ENCODE data around the gene LTBP3. TPM values are rescaled to one million over a fixed set of nuclear protein-coding genes. Genes with fewer than 3 reads are reported as not detected.

Gene LTBP3
- total RNA-seq (50.2 TPM), polyA plus RNA-seq (ENCODE audit: insufficient read depth in 1 of 8, insufficient read length in 8 of 8, low replicate concordance in 1 of 8) (100 to 1,000 TPM; 115 to 204 (median 159) TPM)
- long read RNA-seq, donor 1, partial matches to known transcripts, result 15 of 20 reads
- long read RNA-seq, donor 1, other reads (novel, unspliced or antisense), result 0 of 20 reads
- long read RNA-seq, donor 2, result 0 reads
- long read RNA-seq, donor 3, partial matches to known transcripts, result 446 of 457 reads
- long read RNA-seq, donor 3, other reads (novel, unspliced or antisense), result 6 of 457 reads
- long read RNA-seq, donor 4, partial matches to known transcripts, result 31 of 46 reads
- long read RNA-seq, donor 4, other reads (novel, unspliced or antisense), result 11 of 46 reads
- long read RNA-seq, donor 5, partial matches to known transcripts, result 154 of 168 reads
- long read RNA-seq, donor 5, other reads (novel, unspliced or antisense), result 5 of 168 reads
- long read RNA-seq, donor 6, partial matches to known transcripts, result 555 of 559 reads
- long read RNA-seq, donor 6, other reads (novel, unspliced or antisense), result 0 of 559 reads
- long read RNA-seq, donor 7, partial matches to known transcripts, result 25 of 32 reads
- long read RNA-seq, donor 7, other reads (novel, unspliced or antisense), result 0 of 32 reads
- long read RNA-seq, donor 8, partial matches to known transcripts, result 25 of 30 reads
- long read RNA-seq, donor 8, other reads (novel, unspliced or antisense), result 0 of 30 reads
- long read RNA-seq, donor 9, partial matches to known transcripts, result 63 of 65 reads
- long read RNA-seq, donor 9, other reads (novel, unspliced or antisense), result 0 of 65 reads
- long read RNA-seq, donor 10, partial matches to known transcripts, result 30 of 40 reads
- long read RNA-seq, donor 10, other reads (novel, unspliced or antisense), result 0 of 40 reads
- long read RNA-seq, donor 11, partial matches to known transcripts, result 51 of 55 reads
- long read RNA-seq, donor 11, other reads (novel, unspliced or antisense), result 0 of 55 reads

- DNase-seq, result peak; percentile 97
- Histone ChIP-seq H3K36me3 (ENCODE audit: control insufficient read depth, insufficient read depth, low read length) (peaks cover 5% of the 10 kb centered on the region), H3K4me1 (ENCODE audit: control insufficient read depth, insufficient read depth, low read length) (peaks cover 72% of the 10 kb centered on the region), H3K4me3 (ENCODE audit: low read length) (peak within 1 kb of the TSS; percentile 69), H3K9me3 (replicated peaks; ENCODE audit: control insufficient read depth, low read depth, low read length) (no peaks in the 10 kb centered on the region), H3K27ac (ENCODE audit: low read length) (peak within 1 kb of the TSS; percentile 99), H3K27me3 (ENCODE audit: control insufficient read depth, insufficient read depth, low read length) (no peaks in the 10 kb centered on the region)
- 1% methylated on average over 61 of the region's 79 CpGs for WGBS (ENCODE audit: insufficient coverage)
Measured at GRCh38 chr11:65558002-65558929, at the start of gene LTBP3. Gene LTBP3, minus strand, starts transcription at chr11:65558359. Its CDS starts 400 bp downstream, at chr11:65557959.

GRCh38 chr11:65606876-65607613, 48.9 kb upstream of the LTBP3 start:
- peak; percentile 98 for DNase-seq
- 4% methylated on average over 67 of the region's 67 CpGs for WGBS (ENCODE audit: insufficient coverage)
- H3K36me3 ChIP-seq (ENCODE audit: control insufficient read depth, insufficient read depth, low read length), result peaks cover 74% of the 10 kb centered on the region

GRCh38 chr11:65604258-65604657, 46.1 kb upstream of the LTBP3 start:
- 55% methylated on average over 1 of the region's 1 CpG for WGBS (ENCODE audit: insufficient coverage)
- H3K4me1 ChIP-seq (ENCODE audit: control insufficient read depth, insufficient read depth, low read length), result peaks cover 21% of the 10 kb centered on the region
- no peak for DNase-seq
- H3K36me3 ChIP-seq (ENCODE audit: control insufficient read depth, insufficient read depth, low read length), result peaks cover 76% of the 10 kb centered on the region
- no peak overlapping the region for H3K27ac ChIP-seq (ENCODE audit: low read length)
- no peak overlapping the region for H3K4me3 ChIP-seq (ENCODE audit: low read length)
- no peaks in the 10 kb centered on the region for H3K9me3 ChIP-seq (replicated peaks; ENCODE audit: control insufficient read depth, low read depth, low read length)
- no peaks in the 10 kb centered on the region for H3K27me3 ChIP-seq (ENCODE audit: control insufficient read depth, insufficient read depth, low read length)

More at GRCh38 chr11:65606876-65607613, 48.9 kb upstream of the LTBP3 start:
- H3K27me3 ChIP-seq (ENCODE audit: control insufficient read depth, insufficient read depth, low read length), result no peaks in the 10 kb centered on the region
- peak overlapping the region; percentile 27 for H3K4me3 ChIP-seq (ENCODE audit: low read length)
- peaks cover 48% of the 10 kb centered on the region for H3K4me1 ChIP-seq (ENCODE audit: control insufficient read depth, insufficient read depth, low read length)
- no peaks in the 10 kb centered on the region for H3K9me3 ChIP-seq (replicated peaks; ENCODE audit: control insufficient read depth, low read depth, low read length)
- H3K27ac ChIP-seq (ENCODE audit: low read length), result peak overlapping the region; percentile 85

- no peak for DNase-seq
- Histone ChIP-seq H3K4me1 (ENCODE audit: control insufficient read depth, insufficient read depth, low read length) (peaks cover 16% of the 10 kb centered on the region), H3K27ac (ENCODE audit: low read length) (no peak overlapping the region), H3K9me3 (replicated peaks; ENCODE audit: control insufficient read depth, low read depth, low read length) (no peaks in the 10 kb centered on the region), H3K4me3 (ENCODE audit: low read length) (no peak overlapping the region), H3K27me3 (ENCODE audit: control insufficient read depth, insufficient read depth, low read length) (no peaks in the 10 kb centered on the region), H3K36me3 (ENCODE audit: control insufficient read depth, insufficient read depth, low read length) (peaks cover 66% of the 10 kb centered on the region)
- WGBS (ENCODE audit: insufficient coverage), result 93% methylated on average over 4 of the region's 6 CpGs
Measured at GRCh38 chr11:65599955-65600246, 41.7 kb upstream of the LTBP3 start.

GRCh38 chr11:65599216-65599954, 41.2 kb upstream of the LTBP3 start:
- H3K27me3 ChIP-seq (ENCODE audit: control insufficient read depth, insufficient read depth, low read length), result no peaks in the 10 kb centered on the region
- H3K9me3 ChIP-seq (replicated peaks; ENCODE audit: control insufficient read depth, low read depth, low read length), result no peaks in the 10 kb centered on the region
- no peak overlapping the region for H3K27ac ChIP-seq (ENCODE audit: low read length)
- WGBS (ENCODE audit: insufficient coverage), result 74% methylated on average over 42 of the region's 49 CpGs
- DNase-seq, result no peak
- peaks cover 61% of the 10 kb centered on the region for H3K36me3 ChIP-seq (ENCODE audit: control insufficient read depth, insufficient read depth, low read length)
- peaks cover 15% of the 10 kb centered on the region for H3K4me1 ChIP-seq (ENCODE audit: control insufficient read depth, insufficient read depth, low read length)
- H3K4me3 ChIP-seq (ENCODE audit: low read length), result no peak overlapping the region

GRCh38 chr11:65598258-65598699, 40.1 kb upstream of the LTBP3 start:
- no peaks in the 10 kb centered on the region for H3K27me3 ChIP-seq (ENCODE audit: control insufficient read depth, insufficient read depth, low read length)

GRCh38 chr11:65596520-65596919, 38.4 kb upstream of the LTBP3 start:
- Histone ChIP-seq H3K27me3 (ENCODE audit: control insufficient read depth, insufficient read depth, low read length) (no peaks in the 10 kb centered on the region), H3K9me3 (replicated peaks; ENCODE audit: control insufficient read depth, low read depth, low read length) (no peaks in the 10 kb centered on the region), H3K36me3 (ENCODE audit: control insufficient read depth, insufficient read depth, low read length) (peaks cover 54% of the 10 kb centered on the region), H3K27ac (ENCODE audit: low read length) (no peak overlapping the region), H3K4me1 (ENCODE audit: control insufficient read depth, insufficient read depth, low read length) (peaks cover 42% of the 10 kb centered on the region), H3K4me3 (ENCODE audit: low read length) (no peak overlapping the region)
- no peak for DNase-seq
- 67% methylated on average over 4 of the region's 6 CpGs for WGBS (ENCODE audit: insufficient coverage)

More at GRCh38 chr11:65598258-65598699, 40.1 kb upstream of the LTBP3 start:
- 90% methylated on average over 16 of the region's 16 CpGs for WGBS (ENCODE audit: insufficient coverage)
- no peak overlapping the region for H3K27ac ChIP-seq (ENCODE audit: low read length)
- H3K9me3 ChIP-seq (replicated peaks; ENCODE audit: control insufficient read depth, low read depth, low read length), result no peaks in the 10 kb centered on the region
- no peak for DNase-seq
- peaks cover 26% of the 10 kb centered on the region for H3K4me1 ChIP-seq (ENCODE audit: control insufficient read depth, insufficient read depth, low read length)
- H3K36me3 ChIP-seq (ENCODE audit: control insufficient read depth, insufficient read depth, low read length), result peaks cover 57% of the 10 kb centered on the region
- H3K4me3 ChIP-seq (ENCODE audit: low read length), result no peak overlapping the region

GRCh38 chr11:65595543-65596281, 37.6 kb upstream of the LTBP3 start, which contains the start of gene KCNK7:
Gene KCNK7, minus strand, starts transcription at chr11:65595800. Its CDS starts 28 bp downstream, at chr11:65595772.
- WGBS (ENCODE audit: insufficient coverage), result 59% methylated on average over 7 of the region's 12 CpGs
- no peak for DNase-seq
- Histone ChIP-seq H3K27ac (ENCODE audit: low read length) (no peak within 1 kb of the TSS), H3K4me3 (ENCODE audit: low read length) (no peak within 1 kb of the TSS), H3K9me3 (replicated peaks; ENCODE audit: control insufficient read depth, low read depth, low read length) (no peaks in the 10 kb centered on the region), H3K36me3 (ENCODE audit: control insufficient read depth, insufficient read depth, low read length) (peaks cover 51% of the 10 kb centered on the region), H3K4me1 (ENCODE audit: control insufficient read depth, insufficient read depth, low read length) (peaks cover 49% of the 10 kb centered on the region), H3K27me3 (ENCODE audit: control insufficient read depth, insufficient read depth, low read length) (no peaks in the 10 kb centered on the region)
